ENCODE measurements around the gene MKNK1. TPM values are rescaled to one million over a fixed set of nuclear protein-coding genes. Genes with fewer than 3 reads are reported as not detected.

MKNK1 gene
- total RNA-seq, 2 experiments from 2014 or later, result 27.1 to 29.6 TPM

- no peak overlapping the region for H3K4me3 Mint-ChIP-seq
Observed at GRCh38 chr1:46517010-46517600, 87.0 kb downstream of the MKNK1 start.

GRCh38 chr1:46516200-46516950, 87.7 kb downstream of the MKNK1 start:
- intact Hi-C loops (cut with DNase I, micrococcal nuclease), result no loop called here
- Mint-ChIP-seq H3K4me1 (ENCODE audit: low read depth) (no peaks in the 10 kb centered on the region), H3K27me3 (peaks cover 57% of the 10 kb centered on the region), H3K36me3 (ENCODE audit: low read depth) (no peaks in the 10 kb centered on the region), H3K9me3 (no peaks in the 10 kb centered on the region), H3K4me3 (no peak overlapping the region), H3K27ac (no peak overlapping the region)
- ATAC-seq (ENCODE audit: poor library complexity) (no peak), DNase-seq (no peak)
- Histone ChIP-seq H3K27me3 (ENCODE audit: control insufficient read depth in 1 of 2, insufficient read depth in 2 of 2, low read length in 2 of 2) (peaks cover 7 to 30% of the 10 kb centered on the region in 2 experiments), H3K9me3 (ENCODE audit: control insufficient read depth in 1 of 2, insufficient read depth in 1 of 2, low read length in 2 of 2) (no peaks in the 10 kb centered on the region), H3K36me3 (ENCODE audit: insufficient read depth, low read length) (no peaks in the 10 kb centered on the region), H3K4me1 (ENCODE audit: insufficient read depth, low read length) (no peaks in the 10 kb centered on the region), H3K4me3 (ENCODE audit: low read length) (no peak overlapping the region), H3K27ac (ENCODE audit: low read depth in 1 of 2, low read length in 2 of 2) (no peak overlapping the region)
- POLR2A ChIA-PET, result no interaction called here
- TF ChIP-seq CTCF (IDR thresholded peaks at IDR 0.05), result no peak
- CTCF ChIA-PET, result no interaction called here

More at GRCh38 chr1:46517010-46517600, 87.0 kb downstream of the MKNK1 start:
- ChIA-PET CTCF (no interaction called here), POLR2A (no interaction called here)
- Histone ChIP-seq H3K27ac (ENCODE audit: low read depth in 1 of 2, low read length in 2 of 2) (no peak overlapping the region), H3K36me3 (ENCODE audit: insufficient read depth, low read length) (no peaks in the 10 kb centered on the region), H3K9me3 (ENCODE audit: control insufficient read depth in 1 of 2, insufficient read depth in 1 of 2, low read length in 2 of 2) (no peaks in the 10 kb centered on the region), H3K4me1 (ENCODE audit: insufficient read depth, low read length) (peaks cover 2% of the 10 kb centered on the region), H3K27me3 (ENCODE audit: control insufficient read depth in 1 of 2, insufficient read depth in 2 of 2, low read length in 2 of 2) (peaks cover 7 to 30% of the 10 kb centered on the region in 2 experiments), H3K4me3 (ENCODE audit: low read length) (no peak overlapping the region)
- H3K27ac Mint-ChIP-seq, result no peak overlapping the region
- DNase-seq (no peak), ATAC-seq (ENCODE audit: poor library complexity) (no peak)
- H3K4me1 Mint-ChIP-seq (ENCODE audit: low read depth), result no peaks in the 10 kb centered on the region
- TF ChIP-seq CTCF (IDR thresholded peaks at IDR 0.05), result no peak
- peaks cover 50% of the 10 kb centered on the region for H3K27me3 Mint-ChIP-seq
- H3K9me3 Mint-ChIP-seq, result no peaks in the 10 kb centered on the region
- no peaks in the 10 kb centered on the region for H3K36me3 Mint-ChIP-seq (ENCODE audit: low read depth)
- intact Hi-C loops (cut with DNase I, micrococcal nuclease), result no loop called here

GRCh38 chr1:46515576-46515975, 88.5 kb downstream of the MKNK1 start:
- H3K4me3 Mint-ChIP-seq, result no peak overlapping the region

More at GRCh38 chr1:46515576-46515975, 88.5 kb downstream of the MKNK1 start:
- Histone ChIP-seq H3K27me3 (ENCODE audit: control insufficient read depth in 1 of 2, insufficient read depth in 2 of 2, low read length in 2 of 2) (peaks cover 7 to 30% of the 10 kb centered on the region in 2 experiments), H3K4me1 (ENCODE audit: insufficient read depth, low read length) (no peaks in the 10 kb centered on the region), H3K9me3 (ENCODE audit: control insufficient read depth in 1 of 2, insufficient read depth in 1 of 2, low read length in 2 of 2) (no peaks in the 10 kb centered on the region), H3K36me3 (ENCODE audit: insufficient read depth, low read length) (no peaks in the 10 kb centered on the region), H3K27ac (ENCODE audit: low read depth in 1 of 2, low read length in 2 of 2) (no peak overlapping the region), H3K4me3 (ENCODE audit: low read length) (no peak overlapping the region)
- H3K27ac Mint-ChIP-seq, result no peak overlapping the region
- intact Hi-C loops (cut with DNase I, micrococcal nuclease), result no loop called here
- H3K9me3 Mint-ChIP-seq, result no peaks in the 10 kb centered on the region
- DNase-seq (no peak), ATAC-seq (ENCODE audit: poor library complexity) (no peak)
- no peaks in the 10 kb centered on the region for H3K4me1 Mint-ChIP-seq (ENCODE audit: low read depth)
- POLR2A ChIA-PET, result no interaction called here
- no peaks in the 10 kb centered on the region for H3K36me3 Mint-ChIP-seq (ENCODE audit: low read depth)
- no peak for TF ChIP-seq CTCF (IDR thresholded peaks at IDR 0.05)
- peaks cover 57% of the 10 kb centered on the region for H3K27me3 Mint-ChIP-seq
- CTCF ChIA-PET, result no interaction called here

Data from CD4-positive, alpha-beta T cell (primary cell).